Mesendoderm (in vitro differentiated cells): ENCODE measurements around the gene SLC5A4.

Experiments
- DNase-seq: peaks from one replicate; pipeline ENCODE4 v3.0.0; 2013
- H2AK5ac ChIP-seq: 2 replicates; pipeline ENCODE4 v1.6.1; 2013; ENCODE audit warnings: low read length, inconsistent platforms
- H2BK120ac ChIP-seq: 2 replicates; pipeline ENCODE4 v1.6.1; 2013; ENCODE audit warnings: low read depth, mild to moderate bottlenecking, low read length, moderate library complexity, mixed read lengths
- H2BK15ac ChIP-seq: replicated peaks from 2 replicates; pipeline ENCODE4 v1.6.1; 2013; ENCODE audit warnings: low read depth, mild to moderate bottlenecking, moderate library complexity
- H2BK5ac ChIP-seq: 2 replicates; pipeline ENCODE4 v1.6.1; 2013; ENCODE audit warnings: low read length, inconsistent platforms
- H3K18ac ChIP-seq: 2 replicates; pipeline ENCODE4 v1.6.1; 2013; ENCODE audit warnings: mild to moderate bottlenecking, low read length, mixed read lengths
- H3K23ac ChIP-seq: one replicate; pipeline ENCODE4 v1.6.1; 2013; ENCODE audit warnings: low read length
- H3K27ac ChIP-seq: 2 replicates; pipeline ENCODE4 v1.5.1; 2013; ENCODE audit warnings: low read depth, mild to moderate bottlenecking, inconsistent platforms, low read length, moderate library complexity
- H3K27me3 ChIP-seq: 2 replicates; pipeline ENCODE4 v1.6.1; 2013; ENCODE audit warnings: low read length, control low read depth, mild to moderate bottlenecking, inconsistent platforms; ENCODE audit not compliant: insufficient read depth, poor library complexity
- H3K36me3 ChIP-seq: 2 replicates; pipeline ENCODE4 v1.6.1; 2013; ENCODE audit warnings: low read length, inconsistent platforms; ENCODE audit not compliant: control insufficient read depth, insufficient read depth
- H3K4ac ChIP-seq: one replicate; pipeline ENCODE4 v1.6.1; 2013; ENCODE audit warnings: low read depth, mild to moderate bottlenecking, low read length, moderate library complexity
- H3K4me1 ChIP-seq: 2 replicates; pipeline ENCODE4 v1.6.1; 2013; ENCODE audit warnings: low read depth, low read length, inconsistent platforms; ENCODE audit not compliant: control insufficient read depth
- H3K4me2 ChIP-seq: 2 replicates; pipeline ENCODE4 v1.6.1; 2013; ENCODE audit warnings: low read length
- H3K4me3 ChIP-seq: 2 replicates; pipeline ENCODE4 v1.5.1; 2013; ENCODE audit warnings: mild to moderate bottlenecking, low read length
- H3K56ac ChIP-seq: one replicate; pipeline ENCODE4 v1.6.1; 2013; ENCODE audit warnings: low read length
- H3K79me1 ChIP-seq: 2 replicates; pipeline ENCODE4 v1.6.1; 2013; ENCODE audit warnings: low read length, inconsistent platforms
- H3K79me2 ChIP-seq: 2 replicates; pipeline ENCODE4 v1.6.1; 2013; ENCODE audit warnings: mild to moderate bottlenecking, low read length; ENCODE audit not compliant: control insufficient read depth, insufficient read depth
- H3K9ac ChIP-seq: 2 replicates; pipeline ENCODE4 v1.6.1; 2013; ENCODE audit warnings: low read length, inconsistent platforms
- H4K5ac ChIP-seq: one replicate; pipeline ENCODE4 v1.6.1; 2013; ENCODE audit warnings: low read length
- H4K8ac ChIP-seq: one replicate; pipeline ENCODE4 v1.6.1; 2013; ENCODE audit warnings: low read depth, mild to moderate bottlenecking, control low read depth, low read length, moderate library complexity
- WGBS: extraction: QIAGEN DNeasy Blood & Tissue Kit; methylation state at CpG from one replicate; pipeline ENCODE4 v1.1.7; 2013; ENCODE audit warnings: low lambda C conversion rate, missing lambda C conversion rate; ENCODE audit not compliant: insufficient coverage; ENCODE audit errors: extremely low coverage; 5-methylcytosine and 5-hydroxymethylcytosine counted together

Gene SLC5A4

GRCh38 chr22:32183625-32184024, 71.5 kb downstream of the SLC5A4 start:
- Histone ChIP-seq H4K5ac (no peak overlapping the region), H3K4me2 (no peak overlapping the region), H3K23ac (no peak overlapping the region), H2AK5ac (no peak overlapping the region), H3K79me2 (no peaks in the 10 kb centered on the region), H3K79me1 (no peaks in the 10 kb centered on the region), H3K4me3 (no peak overlapping the region), H3K56ac (no peak overlapping the region), H4K8ac (no peak overlapping the region), H3K27me3 (no peaks in the 10 kb centered on the region), H3K9ac (no peak overlapping the region), H3K18ac (no peak overlapping the region), H2BK5ac (no peak overlapping the region), H3K27ac (no peak overlapping the region), H2BK15ac (no peak overlapping the region), H3K4ac (no peak overlapping the region), H2BK120ac (no peak overlapping the region), H3K4me1 (no peaks in the 10 kb centered on the region), H3K36me3 (no peaks in the 10 kb centered on the region)
- DNase-seq = no peak
- WGBS = no CpG with 5 or more reads among the region's 3 CpGs

- no peak overlapping the region for H4K8ac ChIP-seq
- no peak overlapping the region for H4K5ac ChIP-seq
- H3K4me1 ChIP-seq = no peaks in the 10 kb centered on the region
- no peak overlapping the region for H3K4me2 ChIP-seq
- H3K36me3 ChIP-seq = no peaks in the 10 kb centered on the region
- no CpG with 5 or more reads among the region's 6 CpGs for WGBS
- H3K56ac ChIP-seq = no peak overlapping the region
- H2BK5ac ChIP-seq = no peak overlapping the region
- no peak overlapping the region for H2BK15ac ChIP-seq
- H3K79me1 ChIP-seq = no peaks in the 10 kb centered on the region
- H3K4me3 ChIP-seq = no peak overlapping the region
- no peak overlapping the region for H3K9ac ChIP-seq
- no peak overlapping the region for H2BK120ac ChIP-seq
- DNase-seq = no peak
- no peak overlapping the region for H3K4ac ChIP-seq
- no peak overlapping the region for H3K27ac ChIP-seq
- H3K79me2 ChIP-seq = no peaks in the 10 kb centered on the region
- H2AK5ac ChIP-seq = no peak overlapping the region
- no peak overlapping the region for H3K23ac ChIP-seq
- H3K18ac ChIP-seq = no peak overlapping the region
- H3K27me3 ChIP-seq = no peaks in the 10 kb centered on the region
Measured at GRCh38 chr22:32181043-32181442, 74.1 kb downstream of the SLC5A4 start.

- Histone ChIP-seq H2BK120ac (no peak overlapping the region), H2AK5ac (no peak overlapping the region), H2BK15ac (no peak overlapping the region), H3K56ac (no peak overlapping the region), H2BK5ac (no peak overlapping the region), H4K5ac (no peak overlapping the region), H3K27me3 (no peaks in the 10 kb centered on the region), H3K36me3 (no peaks in the 10 kb centered on the region), H3K4ac (no peak overlapping the region), H3K4me3 (no peak overlapping the region), H4K8ac (no peak overlapping the region), H3K27ac (no peak overlapping the region), H3K79me2 (no peaks in the 10 kb centered on the region), H3K4me1 (peaks cover 3% of the 10 kb centered on the region), H3K23ac (no peak overlapping the region), H3K79me1 (no peaks in the 10 kb centered on the region), H3K18ac (no peak overlapping the region), H3K9ac (no peak overlapping the region), H3K4me2 (no peak overlapping the region)
- no CpG with 5 or more reads among the region's 8 CpGs for WGBS
- peak; percentile 44 for DNase-seq
Measured at GRCh38 chr22:32177221-32177765, 77.9 kb downstream of the SLC5A4 start.

- H4K8ac ChIP-seq = no peak overlapping the region
- no peak overlapping the region for H2BK5ac ChIP-seq
- H3K56ac ChIP-seq = peak overlapping the region; percentile 76
- WGBS = no CpG with 5 or more reads among the region's 73 CpGs
- peak overlapping the region; percentile 37 for H3K4me2 ChIP-seq
- no peak overlapping the region for H4K5ac ChIP-seq
- H3K36me3 ChIP-seq = no peaks in the 10 kb centered on the region
- no peaks in the 10 kb centered on the region for H3K27me3 ChIP-seq
- peak; percentile 57 for DNase-seq
- H2AK5ac ChIP-seq = no peak overlapping the region
- peaks cover 3% of the 10 kb centered on the region for H3K4me1 ChIP-seq
- peak overlapping the region; percentile 26 for H3K9ac ChIP-seq
- no peak overlapping the region for H2BK15ac ChIP-seq
- no peak overlapping the region for H3K27ac ChIP-seq
- H3K18ac ChIP-seq = no peak overlapping the region
- no peaks in the 10 kb centered on the region for H3K79me1 ChIP-seq
- H3K4ac ChIP-seq = no peak overlapping the region
- H2BK120ac ChIP-seq = no peak overlapping the region
- no peak overlapping the region for H3K23ac ChIP-seq
- no peaks in the 10 kb centered on the region for H3K79me2 ChIP-seq
- H3K4me3 ChIP-seq = no peak overlapping the region
Measured at GRCh38 chr22:32175683-32176644, 79.2 kb downstream of the SLC5A4 start.

- Histone ChIP-seq H3K9ac (no peak overlapping the region), H2BK15ac (no peak overlapping the region), H3K36me3 (no peaks in the 10 kb centered on the region), H3K79me2 (no peaks in the 10 kb centered on the region), H2AK5ac (peak overlapping the region; percentile 35), H3K18ac (no peak overlapping the region), H3K4me1 (peaks cover 3% of the 10 kb centered on the region), H3K23ac (no peak overlapping the region), H4K8ac (no peak overlapping the region), H3K4me3 (no peak overlapping the region), H3K4me2 (no peak overlapping the region), H4K5ac (no peak overlapping the region), H2BK5ac (no peak overlapping the region), H3K27me3 (no peaks in the 10 kb centered on the region), H2BK120ac (no peak overlapping the region), H3K56ac (peak overlapping the region; percentile 76), H3K79me1 (no peaks in the 10 kb centered on the region), H3K4ac (no peak overlapping the region), H3K27ac (no peak overlapping the region)
- no CpG with 5 or more reads among the region's 11 CpGs for WGBS
- DNase-seq = no peak
Measured at GRCh38 chr22:32175115-32175514, 80.0 kb downstream of the SLC5A4 start.
